ENCODE measurements around the gene FAM120B.

GRCh38 chr6:170361335-170361734 is 54.8 kb downstream of the FAM120B start:
- no peak for TF ChIP-seq EZH2 (IDR thresholded peaks at IDR 0.05)
- no peak for TF ChIP-seq POLR2AphosphoS5 (IDR thresholded peaks at IDR 0.05; ENCODE audit: borderline replicate concordance, low read depth, low read length)
- TF ChIP-seq FOXP2 (optimal IDR thresholded peaks at IDR 0.05; ENCODE audit: control extremely low read depth, extremely low read length, insufficient read depth) = no peak

Data from SK-N-MC (cell line).